Activated CD4-positive, CD25-positive, alpha-beta regulatory T cell (primary cell): ENCODE measurements around the gene MTHFD2L.

Experiments used
- DNase-seq, 4 experiments: peaks; one replicate each; lab custom pipeline; 2025; lab: John Stamatoyannopoulos, UW

The MTHFD2L gene

GRCh38 chr4:74132944-74133343 lies 25.0 kb upstream of the MTHFD2L start:
- DNase-seq = no peak

GRCh38 chr4:74133786-74134499 lies 24.0 kb upstream of the MTHFD2L start:
- peak in 1 of 4 experiments; percentile 1 for DNase-seq

- no peak for DNase-seq
Observed at GRCh38 chr4:74134500-74134852, 23.4 kb upstream of the MTHFD2L start.

- DNase-seq = no peak
Observed at GRCh38 chr4:74146581-74147129, 11.3 kb upstream of the MTHFD2L start.

GRCh38 chr4:74148205-74148604 lies 9.7 kb upstream of the MTHFD2L start:
- DNase-seq = no peak

GRCh38 chr4:74152836-74153235 lies 5.1 kb upstream of the MTHFD2L start:
- no peak for DNase-seq

GRCh38 chr4:74156521-74156920 lies 1.4 kb upstream of the MTHFD2L start:
- no peak for DNase-seq

GRCh38 chr4:74157154-74157553 lies 764 bp upstream of the MTHFD2L start:
- no peak for DNase-seq

GRCh38 chr4:74158466-74159142 lies 686 bp downstream of the MTHFD2L start:
- DNase-seq = no peak

- DNase-seq = no peak
Observed at GRCh38 chr4:74159143-74159709, 1.3 kb downstream of the MTHFD2L start.

- DNase-seq = no peak
Observed at GRCh38 chr4:74161666-74162450, 3.9 kb downstream of the MTHFD2L start.

GRCh38 chr4:74166135-74166534 lies 8.2 kb downstream of the MTHFD2L start:
- DNase-seq = no peak

GRCh38 chr4:74166818-74167217 lies 8.9 kb downstream of the MTHFD2L start:
- no peak for DNase-seq

GRCh38 chr4:74167585-74167984 lies 9.7 kb downstream of the MTHFD2L start:
- no peak for DNase-seq

GRCh38 chr4:74168841-74169240 lies 10.9 kb downstream of the MTHFD2L start:
- no peak for DNase-seq

- no peak for DNase-seq
Observed at GRCh38 chr4:74173321-74173720, 15.4 kb downstream of the MTHFD2L start.

GRCh38 chr4:74174421-74174820 lies 16.5 kb downstream of the MTHFD2L start:
- no peak for DNase-seq

- no peak for DNase-seq
Observed at GRCh38 chr4:74174941-74175340, 17.0 kb downstream of the MTHFD2L start.

- DNase-seq = no peak
Observed at GRCh38 chr4:74175379-74175778, 17.5 kb downstream of the MTHFD2L start.

- DNase-seq = no peak
Observed at GRCh38 chr4:74178798-74179197, 20.9 kb downstream of the MTHFD2L start.

- DNase-seq = no peak
Observed at GRCh38 chr4:74181219-74181618, 23.3 kb downstream of the MTHFD2L start.

- no peak for DNase-seq
Observed at GRCh38 chr4:74188912-74189311, 31.0 kb downstream of the MTHFD2L start.
